A673 (cell line): ENCODE measurements around the gene XRCC3. TPM values are rescaled to one million over a fixed set of nuclear protein-coding genes. Genes with fewer than 3 reads are reported as not detected.

Experiments
- BruUV-seq: library from RNA; stranded (reverse); fragments of 400-500 nt; replicated peaks from 2 replicates; lab custom pipeline; 2021; lab: Mats Ljungman, UMichigan
- CTCF ChIA-PET: fragments of 300-600 bp; sonication (Branson Sonifier 250); formaldehyde crosslinking; loops from one replicate; lab custom pipeline; 2022; ENCODE audit warnings: antibody characterized with exemption; lab: Charles Lee
- POLR2A ChIA-PET: fragments of 300-600 bp; sonication (Branson Sonifier 250); formaldehyde crosslinking; loops from one replicate; lab custom pipeline; 2022; ENCODE audit warnings: antibody characterized with exemption; ENCODE audit not compliant: low non-redundant PET; lab: Charles Lee
- DNase-seq: peaks from one replicate; pipeline ENCODE4 v3.0.0-alpha.2; 2015; ENCODE audit warnings: low spot score
- H3K27ac ChIP-seq: fragments of 200-600 bp; sonication (generic); 2 replicates; pipeline ENCODE4 v1.5.1; 2016; ENCODE audit warnings: mixed run types, low read depth, mild to moderate bottlenecking, mixed read lengths, antibody characterized with exemption, low read length; ENCODE audit not compliant: poor library complexity, severe bottlenecking
- H3K27me3 ChIP-seq: fragments of 200-600 bp; sonication (generic); replicated peaks from 2 replicates; pipeline ENCODE4 v1.6.1; 2017; ENCODE audit warnings: mixed run types, low read depth, mild to moderate bottlenecking, mixed read lengths, antibody characterized with exemption, low read length; ENCODE audit not compliant: insufficient read depth, poor library complexity
- H3K36me3 ChIP-seq: fragments of 200-600 bp; sonication (generic); 2 replicates; pipeline ENCODE4 v1.6.1; 2016; ENCODE audit warnings: mixed run types, mild to moderate bottlenecking, mixed read lengths, antibody characterized with exemption, low read length; ENCODE audit not compliant: insufficient read depth, poor library complexity, severe bottlenecking
- H3K4me1 ChIP-seq: fragments of 200-600 bp; sonication (generic); 2 replicates; pipeline ENCODE4 v1.6.1; 2017; ENCODE audit warnings: mixed run types, mild to moderate bottlenecking, mixed read lengths, antibody characterized with exemption, low read length; ENCODE audit not compliant: insufficient read depth, poor library complexity, severe bottlenecking
- H3K4me3 ChIP-seq: fragments of 200-600 bp; sonication (generic); 2 replicates; pipeline ENCODE4 v1.5.1; 2016; ENCODE audit warnings: low read depth, mixed run types, mild to moderate bottlenecking, mixed read lengths, low read length; ENCODE audit not compliant: poor library complexity, severe bottlenecking
- H3K9me3 ChIP-seq: fragments of 200-600 bp; sonication (generic); 2 replicates; pipeline ENCODE4 v1.6.1; 2016; ENCODE audit warnings: mixed run types, low read depth, mild to moderate bottlenecking, mixed read lengths, antibody characterized with exemption, low read length; ENCODE audit not compliant: poor library complexity, severe bottlenecking
- CTCF ChIP-seq: fragments of 300-800, 200-600 bp; sonication (generic); conservative IDR thresholded peaks from 2 replicates; pipeline ENCODE4 v1.5.1; 2017; ENCODE audit warnings: low read depth, mild to moderate bottlenecking, antibody characterized with exemption, low read length, moderate library complexity, mixed read lengths
- EZH2 ChIP-seq: fragments of 200-600 bp; sonication (generic); IDR thresholded peaks from 2 replicates; pipeline ENCODE4 v1.6.1; 2017; ENCODE audit warnings: borderline replicate concordance, low read depth, mild to moderate bottlenecking, mixed read lengths, antibody characterized with exemption, low read length; ENCODE audit not compliant: poor library complexity, severe bottlenecking
- intact Hi-C: fragments of 100-400 bp; cut with micrococcal nuclease; formaldehyde crosslinking; loops from one replicate; pipeline ENCODE4 v1.10.0; 2022; ENCODE audit not compliant: unreplicated experiment
- total RNA-seq: library from RNA; stranded (reverse); gene quantifications from 2 replicates; pipeline ENCODE4 v1.2.3, GENCODE V29; 2021

XRCC3 gene
- total RNA-seq, 1 experiment from 2014 or later: 91.8 TPM

GRCh38 chr14:103741876-103742275, 26.6 kb upstream of the XRCC3 start:
- intact Hi-C loops: no loop called here
- no peaks in the 10 kb centered on the region for H3K9me3 ChIP-seq
- DNase-seq: no peak
- no TSS peak for BruUV-seq
- H3K27me3 ChIP-seq: no peaks in the 10 kb centered on the region
- TF ChIP-seq CTCF (no peak), EZH2 (no peak)
- no peak overlapping the region for H3K4me3 ChIP-seq
- H3K27ac ChIP-seq: peak overlapping the region; percentile 10
- ChIA-PET POLR2A (no interaction called here), CTCF (no interaction called here)
- no peaks in the 10 kb centered on the region for H3K4me1 ChIP-seq
- no peaks in the 10 kb centered on the region for H3K36me3 ChIP-seq

GRCh38 chr14:103740991-103741689, 25.9 kb upstream of the XRCC3 start:
- CTCF ChIA-PET: no interaction called here
- Histone ChIP-seq H3K27ac (no peak overlapping the region), H3K4me3 (no peak overlapping the region), H3K9me3 (no peaks in the 10 kb centered on the region), H3K27me3 (no peaks in the 10 kb centered on the region), H3K4me1 (no peaks in the 10 kb centered on the region), H3K36me3 (no peaks in the 10 kb centered on the region)
- TF ChIP-seq CTCF (no peak), EZH2 (no peak)
- no peak for DNase-seq
- no TSS peak for BruUV-seq
- POLR2A ChIA-PET: no interaction called here
- intact Hi-C loops: no loop called here

- BruUV-seq: no TSS peak
- TF ChIP-seq CTCF (no peak), EZH2 (no peak)
- no peak overlapping the region for H3K27ac ChIP-seq
- POLR2A ChIA-PET: no interaction called here
- no peak overlapping the region for H3K4me3 ChIP-seq
- CTCF ChIA-PET: no interaction called here
- H3K36me3 ChIP-seq: no peaks in the 10 kb centered on the region
- no peaks in the 10 kb centered on the region for H3K9me3 ChIP-seq
- no peaks in the 10 kb centered on the region for H3K4me1 ChIP-seq
- DNase-seq: no peak
- no peaks in the 10 kb centered on the region for H3K27me3 ChIP-seq
- intact Hi-C loops: no loop called here
Observed at GRCh38 chr14:103739793-103740501, 24.7 kb upstream of the XRCC3 start.
